HG02610 (cell line): ENCODE data around the gene KLK6.
"Not testable (repeated sequence)": the region's sequence is repeated elsewhere in the genome, so short reads cannot be mapped to it uniquely, and the experiment has no call there.

Experiments used
- ATAC-seq: cut with Tn5 transposase; IDR thresholded peaks from one replicate; pipeline ENCODE4 v1.9.1; 2021; ENCODE audit warnings: mild to moderate bottlenecking, moderate library complexity; ENCODE audit not compliant: unreplicated experiment

The KLK6 gene

DNA sequence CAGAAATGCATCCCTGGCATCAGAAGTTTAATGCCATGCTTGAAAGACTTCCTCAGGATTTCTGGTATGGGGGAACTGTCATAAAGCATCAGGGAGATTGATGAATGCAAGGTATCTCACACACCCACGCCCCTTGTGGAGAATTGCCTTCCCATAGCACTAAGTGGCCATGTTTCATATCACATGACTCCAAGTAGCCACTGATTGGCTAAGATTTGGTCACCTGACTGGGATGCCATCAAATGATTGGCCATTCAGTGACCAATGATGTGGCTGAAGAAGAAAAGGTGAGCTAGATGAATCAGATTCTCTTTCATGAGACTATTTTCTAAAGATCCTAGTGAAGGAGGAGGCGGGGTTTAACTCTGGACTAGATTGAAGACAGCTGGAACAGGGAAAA lies 24.7 kb upstream of the KLK6 start:
- no peak for ATAC-seq

DNA sequence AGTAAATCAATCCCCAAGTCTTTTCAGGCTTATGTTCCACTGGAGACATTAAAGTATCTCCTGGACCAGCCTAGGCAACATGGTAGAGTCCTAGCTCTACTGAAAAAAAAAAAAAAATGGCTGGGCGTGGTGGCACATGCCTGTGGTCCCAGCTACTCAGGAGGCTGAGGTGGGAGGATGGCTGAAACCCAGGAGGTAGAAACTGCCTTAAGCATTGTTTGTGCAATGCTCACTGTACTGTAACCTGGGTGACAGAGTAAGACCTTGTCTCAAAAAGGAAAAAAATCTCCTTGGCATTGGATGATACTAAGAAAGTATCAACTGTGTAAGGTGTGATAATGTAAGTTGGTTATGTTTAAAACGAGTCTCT lies 23.3 kb upstream of the KLK6 start:
- ATAC-seq = no peak

DNA sequence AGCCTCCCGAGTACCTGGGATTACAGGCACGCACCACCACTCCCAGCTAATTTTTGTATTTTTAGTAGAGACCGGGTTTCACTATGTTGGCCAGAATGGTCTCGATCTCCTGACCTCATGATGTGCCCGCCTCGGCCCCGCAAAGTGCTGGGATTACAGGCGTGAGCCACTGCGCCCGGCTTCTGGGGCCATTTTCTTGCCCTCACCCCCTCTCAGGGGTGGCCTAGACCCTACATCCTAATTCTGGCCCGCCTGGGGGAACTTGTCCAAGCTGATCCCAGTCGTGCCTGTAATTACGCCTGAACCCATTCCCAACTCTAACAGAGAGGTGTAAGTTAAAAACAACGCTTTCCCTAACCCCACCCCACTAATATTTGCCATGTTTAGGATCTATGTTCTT lies 15.0 kb upstream of the KLK6 start:
- ATAC-seq = not testable (repeated sequence)

DNA sequence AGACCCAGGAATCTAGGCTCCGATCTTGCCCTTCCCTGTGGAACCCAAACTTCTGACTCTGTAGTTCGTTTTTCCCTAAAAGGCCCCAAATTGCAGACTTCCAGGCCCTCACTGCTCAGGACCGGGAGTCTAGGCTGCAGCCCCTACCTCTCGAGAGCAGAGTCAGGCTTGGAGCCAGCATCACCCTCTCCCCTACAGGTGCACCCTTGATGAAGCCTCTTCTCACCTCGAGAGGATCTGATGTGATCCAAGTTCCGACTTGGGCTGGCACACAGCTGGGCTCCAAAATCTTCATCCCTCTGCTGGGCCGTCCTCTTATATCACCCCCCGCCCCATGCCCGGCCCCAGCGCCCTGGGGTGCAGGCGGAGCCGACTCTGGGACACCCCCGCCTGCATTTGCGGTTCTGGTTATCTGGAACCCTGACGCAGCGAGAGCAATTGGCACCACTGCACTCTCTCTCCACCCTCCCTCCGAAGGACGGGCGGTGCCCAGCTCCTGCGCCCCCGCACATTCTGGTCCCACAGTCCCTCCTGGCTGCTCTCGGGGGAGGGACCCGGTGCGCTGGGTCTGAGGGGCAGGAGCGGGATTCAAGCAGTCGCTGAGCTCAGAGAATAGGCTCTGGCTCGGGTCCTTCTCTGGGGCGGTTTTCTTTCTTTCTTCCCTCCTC lies 14.4 kb upstream of the KLK6 start, which contains the start of gene KLK7:
TSS of gene KLK7 (minus strand) at position 293 of the 668 bp plus-strand sequence. CDS start 1,518 bp downstream, outside the sequence.
- ATAC-seq = no peak

DNA sequence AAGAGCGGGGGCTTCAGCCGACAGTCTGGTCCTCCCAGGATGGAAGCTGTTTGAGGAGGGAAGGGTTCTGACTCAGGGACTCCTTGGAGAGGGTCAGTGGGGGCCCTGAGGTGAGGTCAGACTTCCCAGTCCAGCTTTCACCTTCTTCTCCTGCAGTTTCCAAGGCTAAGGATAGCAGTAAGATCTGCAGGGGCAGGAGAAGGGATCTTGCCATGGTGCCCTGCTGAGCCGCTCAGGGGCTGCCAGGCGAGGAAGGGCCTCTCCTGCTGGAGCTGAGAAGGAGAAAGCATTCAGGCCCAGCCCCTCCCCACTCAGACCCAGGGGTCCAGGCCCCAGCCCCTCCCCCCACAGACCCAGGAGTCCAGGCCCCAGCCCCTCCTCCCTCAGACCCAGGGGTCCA lies 12.8 kb upstream of the KLK6 start:
- no peak for ATAC-seq

DNA sequence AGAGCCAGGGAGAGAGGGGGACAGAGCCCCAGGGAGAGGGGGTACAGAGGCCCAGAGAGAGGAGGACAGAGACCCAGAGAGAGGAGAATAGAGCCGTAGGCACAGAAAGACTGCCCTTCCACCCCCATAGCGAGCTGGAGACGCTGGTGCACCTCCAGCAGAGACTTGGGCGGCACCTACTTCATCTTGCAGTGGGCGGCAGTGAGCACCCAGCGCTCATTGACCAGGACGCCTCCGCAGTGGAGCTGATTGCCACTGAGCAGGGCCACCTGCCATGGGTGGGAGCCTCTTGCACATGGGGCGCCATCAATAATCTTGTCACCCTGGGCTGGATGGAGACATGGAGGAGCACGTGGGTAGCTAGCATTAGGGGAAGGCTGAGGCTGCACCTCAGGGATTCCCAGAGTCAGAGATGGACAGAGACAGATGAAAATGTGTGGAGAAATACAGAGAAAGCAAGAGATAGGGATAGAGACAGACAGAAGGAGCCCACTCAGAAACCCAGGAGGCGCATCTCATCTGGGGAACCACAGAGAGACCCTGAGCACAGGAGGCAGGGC lies 12.3 kb upstream of the KLK6 start:
- ATAC-seq = no peak

DNA sequence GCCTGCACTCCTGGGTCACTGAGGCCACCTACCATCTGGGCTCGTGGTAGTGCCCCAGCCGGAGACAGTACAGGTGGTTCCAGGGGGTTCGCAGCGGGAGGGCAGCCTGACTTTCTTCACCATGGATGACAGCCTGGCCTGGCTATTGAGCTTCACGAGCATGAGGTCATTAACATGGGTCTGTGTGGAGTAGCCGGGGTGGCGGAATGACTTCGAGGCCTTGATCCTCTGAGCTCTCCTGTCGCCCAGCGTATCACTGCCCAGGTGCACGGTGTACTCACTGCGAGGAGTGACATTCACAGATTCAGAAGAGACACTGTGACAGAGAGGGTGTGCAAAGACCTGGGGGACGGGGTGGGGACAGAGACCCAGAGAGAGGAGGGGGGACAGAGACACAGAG lies 10.8 kb upstream of the KLK6 start:
- no peak for ATAC-seq

DNA sequence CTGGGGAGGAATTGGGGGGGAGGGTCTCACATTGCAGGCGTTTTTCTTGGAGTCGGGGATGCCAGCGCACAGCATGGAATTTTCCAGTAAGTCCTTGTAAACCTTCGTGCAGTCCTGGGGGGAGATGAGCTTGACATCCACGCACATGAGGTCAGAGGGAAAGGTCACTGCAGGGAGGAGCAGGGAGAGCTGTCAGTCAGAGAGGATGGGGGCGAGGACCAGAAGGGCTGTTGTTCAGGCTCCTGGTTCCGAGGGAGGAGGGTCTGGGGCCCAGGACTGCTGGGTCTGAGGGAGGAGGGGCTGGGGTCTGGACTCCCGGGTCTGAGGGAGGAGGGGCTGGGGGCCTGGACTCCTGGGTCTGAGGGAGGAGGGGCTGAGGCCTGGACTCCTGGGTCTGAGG lies 10.4 kb upstream of the KLK6 start:
- no peak for ATAC-seq

DNA sequence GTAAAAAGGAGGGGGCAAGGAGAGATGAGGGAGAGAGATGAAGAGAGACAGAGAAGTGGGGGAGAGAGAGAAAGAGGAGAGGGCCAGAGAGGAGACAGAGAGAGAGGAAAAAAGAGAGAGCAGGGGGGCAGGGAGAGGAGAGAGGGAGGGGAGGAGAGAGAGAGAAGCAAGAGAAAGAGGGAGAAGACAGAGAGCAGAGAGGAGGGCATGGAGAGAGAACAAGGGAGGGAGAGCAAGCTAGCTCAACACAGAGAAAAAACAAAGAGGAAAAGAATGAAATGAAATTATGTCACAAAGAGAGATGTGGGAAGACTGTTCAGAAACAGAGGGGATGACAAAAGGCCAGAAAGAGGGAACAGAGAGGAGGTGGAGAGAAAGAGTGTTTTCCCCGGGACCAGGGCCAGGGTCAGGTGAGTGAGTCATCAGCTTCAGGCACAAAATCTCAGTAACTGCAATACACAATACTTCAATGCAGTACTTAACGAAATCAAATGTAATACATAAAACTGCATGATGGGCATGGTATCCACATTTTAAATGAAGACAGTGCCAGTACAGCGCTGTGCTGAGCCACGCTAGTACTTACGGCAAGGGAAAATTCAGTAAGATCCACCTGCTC lies 9.5 kb upstream of the KLK6 start:
- no peak for ATAC-seq

DNA sequence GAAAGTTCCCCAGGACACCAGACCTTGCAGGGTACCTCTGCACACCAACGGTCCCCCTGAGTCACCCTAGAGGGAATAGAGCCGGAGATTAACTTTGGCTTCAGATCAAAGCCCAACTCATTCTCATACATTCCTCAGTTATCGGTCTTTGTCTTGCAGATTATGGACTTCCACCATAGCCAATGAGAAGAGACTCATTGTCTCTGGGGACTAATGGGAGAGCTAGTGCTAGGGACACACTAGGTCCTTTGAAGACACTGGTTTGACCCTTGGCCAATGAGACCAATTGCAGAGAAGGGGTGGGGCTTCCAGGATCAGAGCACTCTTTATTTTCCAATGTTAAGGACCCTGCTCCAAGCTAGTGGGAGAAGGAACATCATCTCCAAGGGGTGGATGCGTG lies 8.2 kb upstream of the KLK6 start:
- no peak for ATAC-seq

DNA sequence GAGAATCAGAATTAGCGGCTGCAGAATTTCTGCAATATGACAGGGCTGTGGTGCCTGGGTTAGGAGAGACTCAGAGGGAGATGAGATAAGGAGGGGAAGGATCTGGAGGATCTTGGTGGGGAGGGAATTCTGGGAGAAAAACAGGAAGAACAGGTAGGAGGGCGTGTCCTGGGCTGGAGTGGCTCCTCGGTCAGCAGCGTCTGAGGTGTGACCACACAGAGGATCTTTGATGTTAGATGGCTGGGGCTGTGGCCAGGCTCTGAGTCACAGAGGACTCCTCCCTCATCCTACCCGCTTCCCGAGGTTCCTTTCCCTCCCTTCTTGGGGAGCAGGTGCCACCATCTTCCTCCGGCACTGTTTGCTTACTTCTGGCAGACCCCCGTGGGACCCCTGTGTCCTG lies 6.4 kb upstream of the KLK6 start:
- no peak for ATAC-seq

DNA sequence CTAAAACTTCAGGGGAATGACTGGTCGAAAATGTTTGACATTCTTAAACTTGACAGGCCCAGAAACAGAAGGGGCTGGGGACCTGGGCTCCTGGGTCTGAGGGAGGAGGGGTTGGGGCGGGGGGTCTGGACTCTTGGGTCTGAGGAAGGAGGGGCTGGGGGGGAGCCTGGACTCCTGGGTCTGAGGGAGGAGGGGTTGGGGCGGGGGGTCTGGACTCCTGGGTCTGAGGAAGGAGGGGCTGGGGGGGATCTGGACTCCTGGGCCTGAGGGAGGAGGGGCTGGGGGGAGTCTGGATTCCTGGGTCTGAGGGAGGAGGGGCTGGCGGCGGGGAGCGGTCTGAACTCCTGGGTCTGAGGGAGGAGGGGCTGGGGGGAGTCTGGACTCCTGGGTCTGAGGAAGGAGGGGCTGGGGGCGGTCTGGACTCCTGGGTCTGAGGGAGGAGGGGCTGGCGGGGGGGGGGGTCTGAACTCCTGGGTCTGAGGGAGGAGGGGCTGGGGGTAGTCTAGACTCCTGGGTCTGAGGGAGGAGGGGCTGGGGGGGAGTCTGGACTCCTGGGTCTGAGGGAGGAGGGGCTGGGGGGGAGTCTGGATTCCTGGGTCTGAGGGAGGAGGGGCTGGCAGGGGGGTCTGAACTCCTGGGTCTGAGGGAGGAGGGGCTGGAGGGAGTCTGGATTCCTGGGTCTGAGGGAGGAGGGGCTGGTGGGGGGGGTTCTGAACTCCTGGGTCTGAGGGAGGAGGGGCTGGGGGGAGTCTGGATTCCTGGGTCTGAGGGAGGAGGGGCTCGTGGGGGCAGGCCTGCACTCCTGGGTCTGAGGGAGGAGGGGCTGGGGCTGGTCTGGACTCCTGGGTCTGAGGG lies 5.5 kb upstream of the KLK6 start:
- ATAC-seq = no peak

DNA sequence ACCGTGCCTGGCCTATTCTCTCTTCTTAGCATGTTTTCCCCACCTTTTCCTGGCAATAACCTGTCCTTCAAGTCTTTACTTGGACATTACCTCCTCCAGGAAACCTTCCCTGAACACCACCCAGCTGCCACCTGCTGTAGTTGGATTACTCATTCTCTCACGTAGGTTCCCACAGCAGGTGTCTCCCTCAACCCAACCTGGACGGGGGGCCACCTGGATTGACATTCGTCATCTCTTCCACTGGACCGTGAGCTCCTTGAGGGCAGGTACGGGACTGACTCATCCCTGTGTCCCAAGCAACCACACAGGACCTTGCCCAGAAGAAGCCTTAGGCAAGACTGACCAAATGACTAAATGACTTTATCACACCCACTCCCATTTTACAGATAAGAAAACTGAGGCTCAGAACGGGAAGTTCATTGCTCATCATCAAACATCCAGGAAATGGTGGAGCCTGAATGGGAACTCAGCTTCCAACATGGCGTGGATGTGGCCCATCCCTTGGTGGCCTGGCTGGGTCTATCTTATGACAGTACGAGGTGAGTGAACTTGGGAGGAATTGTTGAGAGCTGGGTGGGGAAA lies 3.5 kb upstream of the KLK6 start:
- no peak for ATAC-seq

DNA sequence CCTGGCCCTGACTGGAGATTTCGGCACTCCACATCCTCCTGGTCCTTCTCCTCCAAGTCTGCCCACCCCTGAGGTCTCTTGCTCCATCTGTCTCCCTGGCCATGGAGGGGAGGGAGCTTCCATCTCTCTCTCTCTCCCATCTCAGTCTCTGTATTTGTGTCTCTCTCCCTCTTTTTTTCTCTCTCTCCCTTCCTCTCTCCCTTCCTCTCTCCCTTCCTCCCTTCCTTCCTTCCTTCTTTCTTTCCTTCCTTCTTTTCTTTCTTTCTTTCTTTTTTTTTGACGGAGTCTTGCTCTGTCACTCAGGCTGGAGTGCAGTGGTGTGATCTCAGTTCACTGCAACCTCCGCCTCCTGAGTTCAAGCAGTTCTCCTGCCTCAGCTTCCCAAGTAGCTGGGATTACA lies 419 bp upstream of the KLK6 start:
- not testable (repeated sequence) for ATAC-seq

DNA sequence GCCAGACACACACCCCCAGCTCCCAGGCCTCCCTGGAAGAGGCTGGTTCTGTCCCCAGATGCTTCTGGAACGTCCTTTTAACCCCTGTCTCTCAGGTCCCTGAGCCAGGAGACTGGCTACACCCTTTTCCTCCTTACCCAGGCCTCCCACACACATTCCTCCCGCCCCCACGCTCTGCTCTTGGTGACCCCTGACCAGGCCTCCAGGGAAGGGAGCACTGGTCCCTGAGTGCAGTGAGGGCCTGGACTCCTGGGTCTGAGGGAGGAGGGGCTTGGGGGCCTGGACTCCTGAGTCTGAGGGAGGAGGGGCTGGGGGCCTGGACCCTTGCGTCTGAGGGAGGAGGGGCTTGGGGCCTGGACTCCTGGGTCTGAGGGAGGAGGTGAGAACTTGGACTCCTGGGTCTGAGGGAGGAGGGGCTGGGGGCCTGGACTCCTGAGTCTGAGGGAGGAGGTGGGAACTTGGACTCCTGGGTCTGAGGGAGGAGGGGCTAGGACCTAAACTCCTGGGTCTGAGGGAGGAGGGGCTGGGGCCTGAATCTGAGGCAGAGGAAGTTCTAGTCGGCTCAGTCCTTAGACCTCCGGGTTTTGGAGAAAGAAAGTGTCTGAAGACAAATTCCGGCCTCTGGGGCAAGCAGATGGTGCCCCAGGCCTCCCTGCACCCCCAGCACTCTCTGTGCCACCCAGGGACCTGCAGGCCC lies 527 bp downstream of the KLK6 start:
- ATAC-seq = no peak

DNA sequence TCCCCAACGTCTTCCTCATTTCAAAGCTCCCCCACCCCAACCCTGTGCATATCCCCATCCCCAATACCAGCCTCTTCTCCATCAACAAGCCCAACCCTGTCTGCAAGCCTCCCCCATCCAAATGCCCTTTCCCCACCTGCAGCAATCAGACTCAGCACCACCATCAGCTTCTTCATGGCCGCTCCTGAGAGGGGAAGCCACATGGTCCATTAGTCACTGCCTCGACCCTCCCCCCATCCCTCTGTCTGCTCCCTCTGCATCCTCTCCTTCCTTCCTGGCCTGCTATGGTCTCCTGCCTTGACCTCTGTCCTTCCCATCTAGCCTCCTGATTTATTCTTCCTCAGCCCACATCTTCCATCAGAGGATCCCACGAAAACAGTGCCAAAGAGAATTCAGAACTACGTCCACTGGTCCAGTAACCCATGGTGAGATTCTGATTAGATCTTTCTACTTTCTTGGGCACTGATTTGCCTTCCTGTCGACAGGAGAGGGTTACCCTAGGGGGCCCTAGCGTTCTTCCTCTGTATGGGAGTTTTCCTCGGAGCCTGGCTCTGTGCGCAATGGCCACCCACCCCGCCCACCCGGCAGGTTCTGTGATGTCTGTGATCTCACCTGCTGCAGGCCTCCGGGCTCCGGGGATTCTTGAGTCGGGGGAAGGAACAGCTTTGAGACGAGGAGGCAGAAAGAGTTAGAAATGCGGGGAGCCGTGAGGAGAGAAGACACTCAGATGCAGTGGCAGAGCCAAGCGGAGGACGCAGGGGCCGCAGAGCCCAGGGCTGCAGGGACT lies 1.3 kb downstream of the KLK6 start:
- no peak for ATAC-seq

DNA sequence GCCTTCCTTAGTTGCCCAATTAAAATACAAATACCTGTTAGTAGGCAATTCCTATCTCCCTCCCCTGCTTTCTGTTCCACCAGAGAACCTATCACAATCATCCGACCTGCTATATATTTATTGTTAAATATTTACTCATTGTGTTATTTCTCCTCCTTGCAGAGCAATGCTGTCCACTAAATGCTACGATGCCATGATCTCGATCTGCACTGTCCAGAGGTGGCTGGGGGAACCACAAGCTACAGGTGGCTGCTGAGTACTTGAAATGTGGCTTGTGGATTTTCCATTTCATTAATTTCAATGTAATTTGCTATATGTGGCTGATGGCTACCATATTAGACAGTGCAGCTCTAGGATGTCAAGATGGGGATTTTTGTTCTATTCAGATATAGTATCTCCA lies 5.1 kb downstream of the KLK6 start:
- ATAC-seq = no peak

DNA sequence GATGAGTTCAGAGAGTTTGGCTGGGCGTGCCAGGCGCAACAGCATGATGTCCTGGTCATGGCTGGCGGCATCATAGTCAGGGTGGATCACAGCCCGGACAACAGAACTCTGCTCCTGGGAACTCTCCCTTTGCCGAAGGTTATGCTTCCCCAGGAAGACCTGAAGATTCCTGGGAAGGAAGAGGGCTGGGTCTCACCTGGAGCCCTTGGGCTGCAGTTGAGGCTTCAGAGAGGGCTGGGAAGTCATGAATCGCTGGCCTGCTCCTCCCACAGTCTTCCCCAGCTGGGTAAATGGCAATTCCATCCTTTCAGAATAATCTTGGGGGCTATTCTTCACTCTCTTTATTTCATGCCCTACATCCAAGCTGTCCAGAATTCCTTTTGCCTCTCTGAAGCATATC lies 6.0 kb downstream of the KLK6 start:
- ATAC-seq = no peak

DNA sequence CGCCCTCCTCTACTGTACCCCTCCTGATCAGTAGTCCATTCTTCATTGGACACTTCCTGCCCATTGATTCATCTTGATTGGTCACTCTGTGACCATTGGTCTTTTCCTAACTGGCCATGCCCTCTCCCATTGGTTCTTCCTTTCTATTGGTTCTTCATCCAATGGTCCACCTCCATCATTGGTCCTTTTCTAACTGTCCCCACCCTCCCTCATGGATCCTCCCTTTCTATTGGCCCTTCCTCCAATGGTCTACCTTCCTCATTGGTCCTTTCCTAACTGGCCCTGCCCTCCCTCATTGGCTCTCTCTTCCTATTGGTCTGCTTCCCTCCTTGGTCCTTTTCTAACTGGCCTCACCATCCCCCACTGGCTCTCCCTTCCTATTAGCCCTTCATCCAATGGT lies 7.1 kb downstream of the KLK6 start:
- ATAC-seq = no peak
